Mesenchymal stem cell (in vitro differentiated cells and primary cell): Measurements from ENCODE around the gene CCDC78.
A peak's percentile ranks its signal among the peaks of the same experiment; 100 is the strongest.
"Not testable (repeated sequence)": the region's sequence is repeated elsewhere in the genome, so short reads cannot be mapped to it uniquely, and the experiment has no call there.

Experiments
- DNase-seq: peaks from one replicate; pipeline ENCODE4 v3.0.0-alpha.2; 2013
- H2AFZ ChIP-seq: one replicate; pipeline ENCODE4 v1.6.1; 2013; ENCODE audit warnings: low read depth, mild to moderate bottlenecking, control low read depth, inconsistent platforms, low read length, moderate library complexity
- H2AK5ac ChIP-seq: 2 replicates; pipeline ENCODE4 v1.6.1; 2013; ENCODE audit warnings: low read length, moderate library complexity, mild to moderate bottlenecking, inconsistent platforms; ENCODE audit not compliant: severe bottlenecking
- H2BK120ac ChIP-seq: one replicate; pipeline ENCODE4 v1.6.1; 2013; ENCODE audit warnings: low read depth, mild to moderate bottlenecking, inconsistent platforms, low read length, moderate library complexity
- H2BK12ac ChIP-seq, 2 experiments: one replicate each; pipeline ENCODE4 v1.6.1; 2013; ENCODE audit warnings: inconsistent platforms in 2 of 2, low read length in 2 of 2, mild to moderate bottlenecking in 2 of 2, moderate library complexity in 2 of 2, control low read depth in 1 of 2
- H2BK15ac ChIP-seq: one replicate; pipeline ENCODE4 v1.6.1; 2013; ENCODE audit warnings: mild to moderate bottlenecking, low read depth, inconsistent platforms; ENCODE audit not compliant: poor library complexity, severe bottlenecking
- H2BK5ac ChIP-seq: 2 replicates; pipeline ENCODE4 v1.6.1; 2013; ENCODE audit warnings: low read depth, mild to moderate bottlenecking, low read length, control low read depth, inconsistent platforms; ENCODE audit not compliant: poor library complexity, severe bottlenecking
- H3K14ac ChIP-seq, 2 experiments: one replicate each; pipeline ENCODE4 v1.6.1; 2013; ENCODE audit warnings: inconsistent platforms in 2 of 2, low read length in 2 of 2, control low read depth in 1 of 2, mild to moderate bottlenecking in 1 of 2, moderate library complexity in 1 of 2
- H3K18ac ChIP-seq, 2 experiments: one replicate each; pipeline ENCODE4 v1.6.1; 2013; ENCODE audit warnings: inconsistent platforms in 2 of 2, low read length in 2 of 2, control low read depth in 1 of 2, low read depth in 1 of 2, mild to moderate bottlenecking in 1 of 2
- H3K23ac ChIP-seq, 2 experiments: one replicate each; pipeline ENCODE4 v1.6.1; 2013; ENCODE audit warnings: inconsistent platforms in 2 of 2, low read length in 2 of 2, mild to moderate bottlenecking in 2 of 2, moderate library complexity in 2 of 2, control low read depth in 1 of 2
- H3K27ac ChIP-seq: 2 replicates; pipeline ENCODE4 v1.5.1; 2013; ENCODE audit warnings: mild to moderate bottlenecking, moderate library complexity, low read length, control low read depth, inconsistent platforms; ENCODE audit not compliant: poor library complexity, severe bottlenecking
- H3K27me3 ChIP-seq, 2 experiments: 2 replicates each; pipeline versions ENCODE4 v1.6.1 to v1.7.0; 2013; ENCODE audit warnings: low read length in 2 of 2, mild to moderate bottlenecking in 2 of 2, moderate library complexity in 2 of 2, control low read depth in 1 of 2, inconsistent platforms in 1 of 2; ENCODE audit not compliant: control insufficient read depth in 1 of 2, insufficient read depth in 1 of 2
- H3K36me3 ChIP-seq, 2 experiments: 2 replicates each; pipeline versions ENCODE4 v1.6.1 to v1.7.0; 2013; ENCODE audit warnings: low read length in 2 of 2, control low read depth in 1 of 2, inconsistent platforms in 1 of 2, low read depth in 1 of 2, mild to moderate bottlenecking in 1 of 2; ENCODE audit not compliant: insufficient read depth in 2 of 2, control insufficient read depth in 1 of 2
- H3K4ac ChIP-seq, 2 experiments: one replicate each; pipeline ENCODE4 v1.6.1; 2013; ENCODE audit warnings: inconsistent platforms in 2 of 2, low read length in 2 of 2, mild to moderate bottlenecking in 2 of 2, moderate library complexity in 2 of 2, control low read depth in 1 of 2, low read depth in 1 of 2
- H3K4me1 ChIP-seq: 2 replicates; pipeline ENCODE4 v1.6.1; 2013; ENCODE audit warnings: low read depth, low read length, control low read depth; ENCODE audit not compliant: control insufficient read depth, insufficient read depth
- H3K4me2 ChIP-seq: 2 replicates; pipeline ENCODE4 v1.6.1; 2013; ENCODE audit warnings: low read length, mild to moderate bottlenecking, inconsistent platforms; ENCODE audit not compliant: poor library complexity, severe bottlenecking
- H3K4me3 ChIP-seq, 2 experiments: 2 replicates each; pipeline versions ENCODE4 v1.5.1 to v1.7.0; 2013; ENCODE audit warnings: low read length in 2 of 2, mild to moderate bottlenecking in 2 of 2, control low read depth in 1 of 2, low read depth in 1 of 2; ENCODE audit not compliant: insufficient read depth in 1 of 2
- H3K79me1 ChIP-seq: replicated peaks from 2 replicates; pipeline ENCODE4 v1.6.1; 2013; ENCODE audit warnings: mild to moderate bottlenecking, control low read depth, low read length, inconsistent platforms; ENCODE audit not compliant: poor library complexity, severe bottlenecking
- H3K9ac ChIP-seq: 2 replicates; pipeline ENCODE4 v1.7.0; 2013; ENCODE audit warnings: mild to moderate bottlenecking, low read length, moderate library complexity
- H3K9me3 ChIP-seq: 2 replicates; pipeline ENCODE4 v1.7.0; 2013; ENCODE audit warnings: mild to moderate bottlenecking, low read length; ENCODE audit not compliant: control insufficient read depth
- H4K8ac ChIP-seq: one replicate; pipeline ENCODE4 v1.6.1; 2013; ENCODE audit warnings: inconsistent platforms, mild to moderate bottlenecking, low read length, moderate library complexity
- H4K91ac ChIP-seq: one replicate; pipeline ENCODE4 v1.6.1; 2013; ENCODE audit warnings: mild to moderate bottlenecking, low read length, inconsistent platforms
- WGBS: methylation state at CpG from one replicate; pipeline ENCODE4 v1.1.7; 2013; ENCODE audit warnings: mixed read lengths; 5-methylcytosine and 5-hydroxymethylcytosine counted together

Gene CCDC78

DNA sequence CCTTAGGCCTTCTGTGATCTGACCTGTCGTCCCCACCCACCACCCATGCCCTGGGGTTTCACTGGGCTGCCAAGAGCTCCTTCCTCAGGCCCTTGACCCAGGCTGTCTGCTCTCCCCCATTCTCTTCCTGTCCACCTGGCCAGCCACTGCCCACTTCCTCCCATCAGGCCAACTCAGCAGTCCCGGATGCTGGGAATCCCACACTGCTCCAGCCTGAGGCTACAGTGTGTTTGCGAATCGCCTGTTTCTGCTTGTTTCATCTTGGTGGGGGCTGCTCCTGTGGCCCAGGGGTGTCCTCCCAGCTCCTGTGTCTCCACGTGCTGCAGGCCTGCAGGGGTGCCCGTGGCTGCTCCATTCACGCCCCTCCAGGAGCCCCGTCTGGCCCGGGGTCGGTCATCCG, 12.2 kb downstream of the CCDC78 start:
- Histone ChIP-seq H2BK12ac (peak overlapping the region in 1 of 2 experiments; percentile 84), H2AK5ac (no peak overlapping the region), H2BK5ac (no peak overlapping the region), H3K9ac (no peak overlapping the region), H3K9me3 (no peaks in the 10 kb centered on the region), H2BK120ac (no peak overlapping the region), H3K79me1 (peaks cover 18% of the 10 kb centered on the region), H3K4me2 (no peak overlapping the region), H2AFZ (no peak overlapping the region), H3K4ac (no peak overlapping the region), H3K36me3 (peaks cover 0 to 22% of the 10 kb centered on the region in 2 experiments), H3K14ac (no peak overlapping the region), H3K27ac (no peak overlapping the region), H3K4me1 (peaks cover 59% of the 10 kb centered on the region), H3K27me3 (peaks cover 12 to 24% of the 10 kb centered on the region in 2 experiments), H4K8ac (no peak overlapping the region), H4K91ac (peak overlapping the region; percentile 35), H3K18ac (no peak overlapping the region), H3K4me3 (no peak overlapping the region), H3K23ac (no peak overlapping the region), H2BK15ac (peak overlapping the region; percentile 41)
- WGBS, result 84% methylated on average over 11 of the region's 11 CpGs
- DNase-seq, result no peak

DNA sequence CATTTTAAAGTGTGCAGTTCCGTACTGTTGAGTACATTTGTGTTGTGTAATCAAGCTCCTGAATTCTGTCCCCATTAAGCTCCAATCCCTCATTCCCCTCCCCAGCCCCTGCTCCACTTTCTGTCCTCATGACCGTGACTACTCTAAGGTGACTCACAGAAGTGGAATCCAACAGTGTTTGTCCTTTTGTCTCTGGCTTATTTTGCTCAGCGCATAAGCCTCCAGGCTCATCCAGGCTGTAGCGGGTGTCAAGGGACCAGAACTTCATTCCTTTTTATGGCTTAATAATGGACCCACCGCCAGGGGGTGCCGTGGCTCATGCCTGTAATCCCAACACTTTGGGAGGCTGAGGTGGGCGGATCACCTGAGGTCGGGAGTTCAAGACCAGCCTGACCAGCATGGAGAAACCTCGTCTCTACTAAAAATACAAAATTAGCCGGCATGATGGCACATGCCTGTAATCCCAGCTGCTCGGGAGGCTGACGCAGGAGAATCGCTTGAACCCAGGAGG, 13.4 kb downstream of the CCDC78 start:
- WGBS, result 38% methylated on average over 13 of the region's 13 CpGs
- peaks cover 56% of the 10 kb centered on the region for H3K4me1 ChIP-seq
- DNase-seq, result peak; percentile 99
- H3K18ac ChIP-seq, H2AK5ac ChIP-seq, H2BK120ac ChIP-seq, H4K91ac ChIP-seq, H2BK12ac ChIP-seq, H3K4ac ChIP-seq, H3K14ac ChIP-seq, H2BK15ac ChIP-seq, H3K23ac ChIP-seq, H4K8ac ChIP-seq, H3K4me3 ChIP-seq, H3K9me3 ChIP-seq, H2BK5ac ChIP-seq, H3K4me2 ChIP-seq, H2AFZ ChIP-seq, H3K79me1 ChIP-seq, H3K27ac ChIP-seq: not testable (repeated sequence)
- peak overlapping the region; percentile 50 for H3K9ac ChIP-seq
- H3K27me3 ChIP-seq, result peaks cover 25 to 36% of the 10 kb centered on the region in 2 experiments
- H3K36me3 ChIP-seq, result peaks cover 0 to 14% of the 10 kb centered on the region in 2 experiments

DNA sequence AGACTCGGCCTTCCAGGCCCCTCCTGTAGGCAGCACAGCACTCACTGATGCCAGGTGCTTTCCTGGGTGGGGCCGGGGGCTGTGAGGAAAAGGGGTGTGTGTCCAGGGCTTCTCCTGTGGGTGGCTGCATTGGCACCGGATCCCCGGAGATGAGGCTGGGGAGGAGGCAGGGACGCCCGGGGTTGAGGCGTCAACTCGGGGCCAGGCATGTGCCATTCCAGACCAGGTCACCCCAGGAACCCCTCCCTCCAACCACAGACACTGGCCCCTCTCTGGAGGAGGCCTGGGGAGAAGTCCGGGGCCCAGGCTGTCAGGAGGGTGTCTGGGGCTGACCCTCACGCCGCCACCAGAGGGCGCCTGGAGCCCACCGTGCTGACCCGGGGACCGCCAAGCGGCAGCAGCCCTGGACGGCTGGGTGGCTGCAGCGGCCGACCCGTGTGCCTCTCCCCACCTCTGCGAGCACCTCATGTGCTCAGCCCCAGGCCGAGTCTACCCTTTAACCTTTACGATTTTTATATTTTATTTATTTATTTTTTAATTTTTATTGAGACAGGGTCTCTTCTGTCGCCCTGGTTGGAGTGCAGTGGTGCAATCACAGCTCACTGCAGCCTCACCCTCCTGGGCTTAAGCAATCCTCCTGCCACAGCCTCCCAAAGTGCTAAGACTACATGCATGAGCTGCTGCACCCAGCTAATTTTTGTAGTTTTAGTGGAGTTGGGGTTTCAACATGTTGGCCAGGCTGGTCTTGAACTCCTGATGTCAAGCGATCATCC, 14.5 kb downstream of the CCDC78 start:
- 15% methylated on average over 16 of the region's 25 CpGs for WGBS
- Histone ChIP-seq H4K8ac (no peak overlapping the region), H2BK15ac (peak overlapping the region; percentile 49), H2BK120ac (no peak overlapping the region), H3K4ac (no peak overlapping the region), H3K14ac (no peak overlapping the region), H3K27me3 (peaks cover 36 to 47% of the 10 kb centered on the region in 2 experiments), H3K27ac (no peak overlapping the region), H3K23ac (no peak overlapping the region), H2AK5ac (no peak overlapping the region), H3K4me2 (no peak overlapping the region), H3K9ac (no peak overlapping the region), H2AFZ (no peak overlapping the region), H2BK12ac (peak overlapping the region in 1 of 2 experiments; percentile 57), H3K4me1 (peaks cover 51% of the 10 kb centered on the region), H3K4me3 (no peak overlapping the region), H4K91ac (no peak overlapping the region), H3K9me3 (no peaks in the 10 kb centered on the region), H3K79me1 (peaks cover 9% of the 10 kb centered on the region), H3K36me3 (peaks cover 0 to 4% of the 10 kb centered on the region in 2 experiments), H3K18ac (peak overlapping the region in 1 of 2 experiments; percentile 30), H2BK5ac (no peak overlapping the region)
- DNase-seq, result peak; percentile 74

DNA sequence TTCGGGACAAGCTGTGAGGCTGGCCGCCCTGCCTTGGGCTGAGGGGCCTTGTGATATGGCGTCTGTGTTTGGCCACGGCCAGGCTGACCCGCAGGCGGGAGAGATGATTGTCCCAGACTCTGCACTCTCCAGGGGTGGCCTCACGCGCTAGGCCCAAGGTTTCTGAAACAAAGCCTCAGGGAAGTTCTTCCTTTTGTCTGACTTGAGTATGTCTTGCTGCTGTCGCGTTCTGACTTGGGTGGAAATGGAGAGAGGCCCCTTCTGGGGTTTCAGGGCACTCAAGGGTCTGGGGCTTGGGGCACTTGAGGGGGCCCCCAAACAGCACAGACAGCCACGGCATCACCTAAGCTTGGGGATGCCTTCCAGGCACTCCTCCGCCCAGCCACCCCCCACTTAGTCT, 15.2 kb downstream of the CCDC78 start:
- Histone ChIP-seq H3K27ac (no peak overlapping the region), H3K14ac (no peak overlapping the region), H3K4ac (no peak overlapping the region), H2BK5ac (no peak overlapping the region), H3K23ac (no peak overlapping the region), H2BK12ac (no peak overlapping the region), H3K9ac (no peak overlapping the region), H3K9me3 (no peaks in the 10 kb centered on the region), H4K91ac (no peak overlapping the region), H3K18ac (no peak overlapping the region), H2AFZ (no peak overlapping the region), H2BK15ac (peak overlapping the region; percentile 49), H2AK5ac (no peak overlapping the region), H3K27me3 (peaks cover 42 to 54% of the 10 kb centered on the region in 2 experiments), H3K36me3 (no peaks in the 10 kb centered on the region), H3K4me2 (no peak overlapping the region), H3K4me3 (no peak overlapping the region), H3K4me1 (peaks cover 45% of the 10 kb centered on the region), H4K8ac (no peak overlapping the region), H2BK120ac (no peak overlapping the region), H3K79me1 (peaks cover 6% of the 10 kb centered on the region)
- DNase-seq, result no peak
- WGBS, result 78% methylated on average over 12 of the region's 12 CpGs
